ENCODE data around the gene DDRGK1. TPM values are rescaled to one million over a fixed set of nuclear protein-coding genes. Genes with fewer than 3 reads are reported as not detected.

Gene DDRGK1
- total RNA-seq, 2 donors from 2014 or later: 39.3 to 44.8 TPM

GRCh38 chr20:3172126-3172932 is 32.2 kb downstream of the DDRGK1 start:
- intact Hi-C loops (cut with DNase I): loop anchor here in 1 of 2 donors (10.0 kb wide), 1 partner anchor 232 kb away; the partner anchor contains the start of gene DNAAF9
- no peak for ATAC-seq
- no peak for DNase-seq

- ATAC-seq: no peak
- no peak for DNase-seq
- intact Hi-C loops (cut with DNase I): loop anchor here in 1 of 2 donors (10.0 kb wide), 1 partner anchor 233 kb away; the partner anchor contains the start of gene DNAAF9
Measured at GRCh38 chr20:3171391-3172125, 32.9 kb downstream of the DDRGK1 start.

- ATAC-seq: no peak
- intact Hi-C loops (cut with DNase I): no loop called here
- DNase-seq: no peak
Measured at GRCh38 chr20:3168829-3169590, 35.5 kb downstream of the DDRGK1 start.

GRCh38 chr20:3168079-3168828 is 36.2 kb downstream of the DDRGK1 start:
- DNase-seq: no peak
- intact Hi-C loops (cut with DNase I): no loop called here
- peak in 1 of 2 donors; percentile 8 for ATAC-seq

- ATAC-seq (no peak), DNase-seq (no peak)
- intact Hi-C loops (cut with DNase I): no loop called here
Measured at GRCh38 chr20:3167738-3168078, 36.8 kb downstream of the DDRGK1 start.

GRCh38 chr20:3166913-3167342 is 37.6 kb downstream of the DDRGK1 start:
- ATAC-seq: no peak
- no peak for DNase-seq
- intact Hi-C loops (cut with DNase I): no loop called here

GRCh38 chr20:3166338-3166912 is 38.1 kb downstream of the DDRGK1 start:
- no peak for DNase-seq
- no peak for ATAC-seq
- intact Hi-C loops (cut with DNase I): no loop called here

- intact Hi-C loops (cut with DNase I): no loop called here
- DNase-seq (peak; percentile 70), ATAC-seq (peak in 1 of 2 donors; percentile 28)
Measured at GRCh38 chr20:3165473-3166337, 38.8 kb downstream of the DDRGK1 start.

GRCh38 chr20:3164763-3165410 is 39.6 kb downstream of the DDRGK1 start:
- intact Hi-C loops (cut with DNase I): no loop called here
- no peak for DNase-seq
- no peak for ATAC-seq

- ATAC-seq (no peak), DNase-seq (no peak)
- intact Hi-C loops (cut with DNase I): no loop called here
Measured at GRCh38 chr20:3164043-3164762, 40.3 kb downstream of the DDRGK1 start.

GRCh38 chr20:3163099-3164042 is 41.1 kb downstream of the DDRGK1 start:
- ATAC-seq: no peak
- intact Hi-C loops (cut with DNase I): no loop called here
- DNase-seq: no peak

- no peak for DNase-seq
- ATAC-seq: no peak
- intact Hi-C loops (cut with DNase I): no loop called here
Measured at GRCh38 chr20:3162080-3162611, 42.3 kb downstream of the DDRGK1 start.

- no peak for ATAC-seq
- intact Hi-C loops (cut with DNase I): no loop called here
Measured at GRCh38 chr20:3161316-3162079, 43.0 kb downstream of the DDRGK1 start.

GRCh38 chr20:3160418-3160817 is 44.1 kb downstream of the DDRGK1 start:
- DNase-seq: no peak
- ATAC-seq: no peak
- intact Hi-C loops (cut with DNase I): no loop called here

More at GRCh38 chr20:3161316-3162079, 43.0 kb downstream of the DDRGK1 start:
- DNase-seq: no peak
